SHP77 treated with DMSO at 0.1 percent for 48 hours (cell line): ENCODE results near the gene CWC27.
"Not testable (repeated sequence)": the region's sequence is repeated elsewhere in the genome, so short reads cannot be mapped to it uniquely, and the experiment has no call there.

ENCODE experiments used
- DNase-seq: peaks from one replicate; lab custom pipeline; 2025; lab: John Stamatoyannopoulos, UW

The CWC27 gene

GRCh38 chr5:64923151-64923685, 154.5 kb downstream of the CWC27 start:
- DNase-seq: no peak

- DNase-seq: no peak
Measured at GRCh38 chr5:64925123-64925522, 156.4 kb downstream of the CWC27 start.

GRCh38 chr5:64929833-64930232, 161.1 kb downstream of the CWC27 start:
- no peak for DNase-seq

GRCh38 chr5:64930672-64931318, 162.1 kb downstream of the CWC27 start:
- no peak for DNase-seq

DNA sequence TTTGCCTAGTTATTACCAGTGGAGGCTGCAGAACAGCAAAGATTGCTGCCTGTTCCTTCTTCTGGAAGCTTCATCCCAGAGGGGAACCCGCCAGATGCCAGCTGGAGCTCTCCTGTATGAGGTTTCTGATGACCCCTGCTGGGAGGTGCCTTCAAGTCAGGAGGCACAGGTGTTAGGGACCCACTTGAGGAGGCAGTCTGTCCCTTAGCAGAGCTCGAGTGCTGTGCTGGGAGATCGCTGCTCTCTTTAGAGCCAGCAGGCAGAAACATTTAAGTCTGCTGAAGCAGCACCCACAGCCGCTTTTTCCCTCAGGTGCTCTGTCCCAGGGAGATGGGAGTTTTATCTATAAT, 170.7 kb downstream of the CWC27 start:
- DNase-seq: not testable (repeated sequence)

DNA sequence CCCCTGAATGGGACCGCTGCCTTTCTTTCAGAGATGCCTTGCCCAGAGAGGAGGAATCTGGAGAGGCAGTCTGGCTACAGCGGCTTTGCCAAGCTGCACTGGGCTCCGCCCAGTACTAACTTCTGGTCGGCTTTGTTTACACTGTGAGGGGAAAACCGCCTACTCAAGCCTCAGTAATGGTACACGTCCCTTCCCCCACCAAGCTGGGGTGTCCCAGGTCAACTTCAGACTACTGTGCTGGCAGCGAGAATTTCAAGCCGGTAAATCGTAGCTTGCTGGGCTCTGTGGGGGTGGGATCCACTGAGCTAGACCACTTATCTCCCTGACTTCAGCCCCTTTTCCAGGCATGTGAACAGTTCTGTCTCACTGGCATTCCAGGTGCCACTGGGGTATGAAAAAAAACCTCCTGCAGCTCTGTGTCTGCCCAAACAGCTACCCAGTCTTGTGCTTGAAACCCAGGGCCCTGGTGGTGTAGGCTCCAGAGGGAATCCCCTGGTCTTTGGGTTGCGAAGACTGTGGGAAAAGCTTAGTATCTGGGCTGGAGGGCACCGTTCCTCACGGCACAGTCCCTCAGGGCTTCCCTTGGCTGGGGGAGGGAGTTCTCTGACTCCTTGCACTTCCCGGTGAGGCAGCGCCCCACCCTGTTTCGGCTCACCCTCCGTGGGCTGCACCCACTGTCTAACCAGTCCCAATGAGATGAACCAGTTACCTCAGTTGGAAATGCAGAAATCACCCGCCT, 171.2 kb downstream of the CWC27 start:
- peak; percentile 21 for DNase-seq

GRCh38 chr5:64942460-64942859, 173.7 kb downstream of the CWC27 start:
- DNase-seq: no peak

DNA sequence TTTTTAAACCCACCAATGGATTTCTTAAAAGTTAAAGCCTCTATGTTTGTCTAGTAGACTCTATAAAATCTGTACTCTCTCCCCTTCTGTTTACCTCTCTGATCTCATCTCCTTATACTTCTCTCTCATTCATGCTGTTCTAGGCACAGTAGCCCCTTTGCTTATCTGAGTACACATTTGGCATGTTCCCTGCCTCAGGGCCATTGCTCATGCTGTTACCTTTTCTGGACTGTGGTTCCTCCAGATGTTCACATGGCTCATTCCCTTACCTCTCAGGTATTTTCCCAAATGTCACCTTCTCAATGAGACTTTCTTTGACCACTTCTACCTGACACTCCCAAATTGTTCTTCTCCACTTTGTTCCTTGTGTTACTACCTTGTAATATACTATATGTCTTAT, 176.1 kb downstream of the CWC27 start:
- DNase-seq: no peak

- DNase-seq: peak; percentile 83
Measured at GRCh38 chr5:64947031-64947430, 178.3 kb downstream of the CWC27 start.

- no peak for DNase-seq
Measured at GRCh38 chr5:64947801-64948200, 179.1 kb downstream of the CWC27 start.

DNA sequence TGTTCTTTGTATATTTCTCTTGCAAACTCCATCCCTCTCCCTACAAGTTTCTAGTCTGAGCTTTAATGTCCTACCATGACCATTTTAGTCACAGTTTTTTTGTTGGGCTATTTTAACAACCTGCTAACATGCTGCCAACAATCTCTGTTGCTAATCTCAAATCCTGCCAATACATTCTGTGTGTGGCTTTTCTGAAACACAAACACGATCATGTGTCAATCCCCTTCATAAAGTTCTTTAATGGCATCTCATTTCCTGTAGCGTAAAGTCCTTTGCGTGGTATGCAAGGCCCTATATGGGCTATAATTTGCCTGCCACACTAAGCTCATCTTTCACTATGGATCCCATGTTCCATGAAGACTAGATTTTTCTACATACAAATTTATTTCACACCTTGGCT, 180.6 kb downstream of the CWC27 start:
- no peak for DNase-seq

DNA sequence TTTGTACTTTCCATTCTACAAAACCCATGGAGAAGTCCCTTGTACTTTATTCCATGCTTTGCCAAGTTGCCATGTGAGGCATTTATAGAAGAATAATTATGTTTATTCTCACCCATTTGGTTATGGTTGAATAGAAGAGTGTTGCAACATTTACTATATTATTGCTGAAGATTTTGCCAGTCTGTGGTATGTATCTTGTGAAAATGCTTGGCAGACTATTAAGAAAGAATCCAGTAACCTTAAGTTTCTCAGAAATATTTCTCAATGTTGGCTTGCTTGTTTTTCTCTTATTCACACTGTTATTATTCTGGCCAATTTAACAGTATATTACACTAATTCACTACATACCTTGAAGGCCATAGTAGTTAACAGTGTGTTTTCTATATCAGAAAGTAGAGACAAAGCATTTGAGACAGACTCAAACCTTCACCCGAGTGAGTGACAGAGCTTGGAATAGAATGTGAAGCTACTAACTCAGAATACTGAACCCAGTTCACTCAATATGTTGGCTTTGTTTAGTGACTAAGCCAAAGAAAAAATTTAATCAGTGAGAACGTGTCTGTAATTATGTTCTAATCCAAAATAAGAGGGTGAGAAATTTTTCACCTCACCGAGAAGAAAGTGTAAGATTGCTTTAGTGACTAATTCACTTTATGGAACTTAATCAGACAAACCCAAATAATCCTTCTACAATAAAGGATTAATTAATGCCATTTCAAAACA, 184.4 kb downstream of the CWC27 start:
- no peak for DNase-seq

DNA sequence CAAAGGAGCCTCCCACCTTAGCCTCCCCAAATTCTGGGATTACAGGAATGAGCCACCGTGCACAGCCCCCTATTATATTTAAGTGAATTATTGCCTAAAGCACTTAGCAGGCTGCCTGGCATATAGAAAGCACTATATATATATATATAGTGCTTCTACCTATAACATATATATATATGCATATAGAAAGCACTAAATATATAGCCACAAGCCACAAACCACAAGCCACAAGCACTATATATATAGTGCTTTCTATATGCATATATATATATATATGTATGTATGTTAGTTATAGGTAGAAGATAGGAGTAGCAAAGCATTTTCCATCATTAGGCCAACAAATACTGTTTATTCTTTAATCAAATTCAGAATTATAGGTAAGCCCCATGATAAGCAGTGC, 185.8 kb downstream of the CWC27 start:
- DNase-seq: no peak

DNA sequence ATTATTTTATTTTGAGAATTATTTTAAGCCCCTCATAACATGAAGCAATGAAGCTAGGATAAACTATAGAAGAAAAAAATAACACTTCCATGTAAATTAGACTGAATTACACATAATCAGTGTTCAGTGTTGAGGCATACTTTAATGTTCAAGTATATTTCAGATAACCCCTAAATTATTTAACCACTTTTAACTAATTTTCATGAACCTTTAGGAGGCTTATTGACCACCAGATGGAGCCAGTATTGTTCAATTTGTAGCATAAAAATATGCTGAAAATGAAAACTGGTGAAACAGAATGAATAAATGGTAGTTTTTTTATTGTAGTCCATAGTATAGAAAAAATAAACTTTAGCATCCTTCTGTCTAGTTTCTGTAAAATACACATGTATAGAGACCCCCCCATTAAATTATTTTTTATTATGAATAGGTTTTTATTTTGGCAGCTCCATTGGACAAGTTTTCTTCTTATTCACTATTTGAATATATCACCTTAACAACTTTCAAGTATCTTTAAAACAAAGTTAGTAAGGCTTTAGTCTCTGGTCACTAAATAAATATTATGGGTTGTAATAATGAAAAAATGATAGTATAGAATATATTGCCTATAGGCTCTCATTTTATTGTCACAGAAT, 190.1 kb downstream of the CWC27 start:
- no peak for DNase-seq

DNA sequence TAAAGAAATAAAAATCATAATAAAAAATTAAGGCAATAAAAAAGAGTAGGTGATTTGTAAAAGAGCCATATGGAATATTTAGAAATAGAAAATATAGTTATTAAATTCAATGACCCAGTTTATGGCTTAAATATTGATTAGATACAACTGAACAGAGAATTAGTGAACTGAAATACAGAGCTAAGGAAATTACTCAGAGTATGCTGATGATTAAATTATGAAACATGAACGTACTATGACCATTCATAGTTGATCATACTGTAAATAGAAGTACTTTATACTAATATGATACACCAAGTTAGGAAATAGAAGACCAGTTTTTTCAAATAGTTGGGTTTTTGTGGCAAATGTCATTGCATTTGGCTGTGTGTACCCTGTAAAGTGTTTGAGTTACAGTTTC, 194.5 kb downstream of the CWC27 start:
- DNase-seq: no peak

- no peak for DNase-seq
Measured at GRCh38 chr5:64968591-64969110, 199.9 kb downstream of the CWC27 start.

DNA sequence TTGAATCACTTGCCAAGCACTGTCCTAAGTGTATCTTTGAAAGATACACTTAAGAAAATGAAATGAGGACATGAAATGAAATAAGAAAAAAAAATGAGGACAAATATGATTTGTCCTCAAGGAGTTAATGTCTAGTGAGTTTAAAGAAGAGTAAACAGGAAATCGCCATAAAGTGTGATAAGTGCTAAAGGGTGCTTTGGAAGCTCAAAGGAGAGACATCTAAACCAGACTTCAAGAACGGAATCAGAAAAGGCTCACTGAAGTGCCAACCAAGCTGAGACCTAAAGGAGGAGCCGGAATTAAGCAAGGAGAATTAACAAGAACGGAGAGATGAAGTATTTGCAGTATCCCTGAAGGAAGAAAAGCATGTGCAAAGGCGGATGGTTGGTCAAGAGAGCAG, 200.8 kb downstream of the CWC27 start:
- no peak for DNase-seq

GRCh38 chr5:64971513-64971912, 202.8 kb downstream of the CWC27 start:
- no peak for DNase-seq

DNA sequence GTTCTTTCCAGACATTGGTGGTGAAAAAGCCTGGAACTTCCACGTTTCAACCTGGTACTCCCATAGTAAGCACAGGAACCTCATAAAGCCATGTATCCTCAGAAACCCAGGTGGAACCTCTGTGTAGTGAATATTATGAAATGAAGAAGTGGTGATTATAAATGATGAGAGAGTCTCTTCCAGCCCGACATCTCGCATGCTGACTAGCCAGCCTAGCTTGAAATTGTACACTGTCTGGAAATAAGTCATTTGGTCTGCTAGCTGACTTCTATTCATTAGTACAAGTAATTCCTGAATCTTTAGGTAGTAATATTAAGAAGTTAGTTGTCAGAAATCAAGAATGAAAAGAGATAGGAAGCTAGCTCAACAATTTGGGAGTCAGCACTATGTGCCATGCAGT, 203.3 kb downstream of the CWC27 start:
- DNase-seq: no peak

- no peak for DNase-seq
Measured at GRCh38 chr5:64972591-64972990, 203.9 kb downstream of the CWC27 start.

GRCh38 chr5:64973215-64973614, 204.5 kb downstream of the CWC27 start:
- no peak for DNase-seq

DNA sequence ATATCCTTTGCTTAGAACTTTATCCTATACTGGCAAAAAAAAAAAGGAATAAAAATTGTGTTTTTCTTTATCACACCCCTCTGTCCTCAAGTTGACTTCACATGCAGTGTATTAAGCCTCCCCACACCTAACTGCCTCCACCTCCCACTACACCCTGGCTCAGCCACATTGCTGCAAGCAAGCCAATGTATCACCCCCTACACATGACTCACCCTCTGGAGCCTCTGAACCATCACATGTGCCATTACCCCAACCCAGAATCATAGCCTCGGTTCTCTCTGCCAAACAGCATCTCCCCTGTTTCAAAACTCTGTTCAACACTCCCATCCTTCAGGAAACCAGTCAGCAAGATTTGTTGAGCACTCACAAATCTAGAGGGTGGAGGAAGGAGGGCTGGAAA, 209.0 kb downstream of the CWC27 start:
- no peak for DNase-seq
